HG03196 (cell line): ENCODE data around the gene POGZ.

ENCODE experiments used
- ATAC-seq: cut with Tn5 transposase; IDR thresholded peaks from one replicate; pipeline ENCODE4 v1.9.1; 2021; ENCODE audit not compliant: unreplicated experiment

POGZ gene, protein sequence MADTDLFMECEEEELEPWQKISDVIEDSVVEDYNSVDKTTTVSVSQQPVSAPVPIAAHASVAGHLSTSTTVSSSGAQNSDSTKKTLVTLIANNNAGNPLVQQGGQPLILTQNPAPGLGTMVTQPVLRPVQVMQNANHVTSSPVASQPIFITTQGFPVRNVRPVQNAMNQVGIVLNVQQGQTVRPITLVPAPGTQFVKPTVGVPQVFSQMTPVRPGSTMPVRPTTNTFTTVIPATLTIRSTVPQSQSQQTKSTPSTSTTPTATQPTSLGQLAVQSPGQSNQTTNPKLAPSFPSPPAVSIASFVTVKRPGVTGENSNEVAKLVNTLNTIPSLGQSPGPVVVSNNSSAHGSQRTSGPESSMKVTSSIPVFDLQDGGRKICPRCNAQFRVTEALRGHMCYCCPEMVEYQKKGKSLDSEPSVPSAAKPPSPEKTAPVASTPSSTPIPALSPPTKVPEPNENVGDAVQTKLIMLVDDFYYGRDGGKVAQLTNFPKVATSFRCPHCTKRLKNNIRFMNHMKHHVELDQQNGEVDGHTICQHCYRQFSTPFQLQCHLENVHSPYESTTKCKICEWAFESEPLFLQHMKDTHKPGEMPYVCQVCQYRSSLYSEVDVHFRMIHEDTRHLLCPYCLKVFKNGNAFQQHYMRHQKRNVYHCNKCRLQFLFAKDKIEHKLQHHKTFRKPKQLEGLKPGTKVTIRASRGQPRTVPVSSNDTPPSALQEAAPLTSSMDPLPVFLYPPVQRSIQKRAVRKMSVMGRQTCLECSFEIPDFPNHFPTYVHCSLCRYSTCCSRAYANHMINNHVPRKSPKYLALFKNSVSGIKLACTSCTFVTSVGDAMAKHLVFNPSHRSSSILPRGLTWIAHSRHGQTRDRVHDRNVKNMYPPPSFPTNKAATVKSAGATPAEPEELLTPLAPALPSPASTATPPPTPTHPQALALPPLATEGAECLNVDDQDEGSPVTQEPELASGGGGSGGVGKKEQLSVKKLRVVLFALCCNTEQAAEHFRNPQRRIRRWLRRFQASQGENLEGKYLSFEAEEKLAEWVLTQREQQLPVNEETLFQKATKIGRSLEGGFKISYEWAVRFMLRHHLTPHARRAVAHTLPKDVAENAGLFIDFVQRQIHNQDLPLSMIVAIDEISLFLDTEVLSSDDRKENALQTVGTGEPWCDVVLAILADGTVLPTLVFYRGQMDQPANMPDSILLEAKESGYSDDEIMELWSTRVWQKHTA (N-terminal part only)

DNA sequence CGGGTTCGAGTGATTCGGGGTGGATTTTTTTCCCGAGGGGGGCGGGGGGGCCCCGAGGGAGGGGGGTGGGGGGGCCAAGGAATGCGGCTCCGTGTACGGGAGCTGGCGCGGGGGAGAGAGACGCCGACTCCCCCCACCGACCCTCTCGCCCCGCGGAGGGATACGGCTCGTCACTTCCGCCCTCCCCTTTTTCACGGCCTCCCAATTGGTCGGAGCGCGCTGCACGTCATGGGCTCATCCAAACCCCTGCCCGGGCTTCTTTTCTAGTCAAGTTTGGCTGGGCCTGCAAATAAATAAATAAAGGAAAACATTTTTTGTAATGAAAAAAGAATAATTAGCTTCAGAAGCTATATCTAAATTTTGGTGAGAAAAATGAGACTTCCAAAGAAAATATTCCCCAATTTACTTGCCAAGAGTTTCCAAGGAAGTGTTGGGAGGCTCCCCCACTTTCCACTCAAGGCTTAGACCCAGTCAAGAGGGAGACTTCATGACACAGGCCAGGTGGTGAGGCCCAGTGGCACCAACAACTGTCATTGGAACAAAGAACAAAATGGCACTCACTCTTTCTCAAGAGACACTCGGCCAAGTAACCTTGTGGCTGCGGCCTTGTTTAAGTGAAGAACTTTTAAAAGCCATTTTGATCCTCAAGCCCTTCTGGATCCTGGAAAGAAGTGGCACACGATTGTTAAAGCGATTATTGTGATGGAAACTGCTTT is at the start of gene POGZ:
TSS of gene POGZ (minus strand) at position 164 of the 716 bp plus-strand sequence. CDS start 17,290 bp downstream, outside the sequence.
- no peak for ATAC-seq

DNA sequence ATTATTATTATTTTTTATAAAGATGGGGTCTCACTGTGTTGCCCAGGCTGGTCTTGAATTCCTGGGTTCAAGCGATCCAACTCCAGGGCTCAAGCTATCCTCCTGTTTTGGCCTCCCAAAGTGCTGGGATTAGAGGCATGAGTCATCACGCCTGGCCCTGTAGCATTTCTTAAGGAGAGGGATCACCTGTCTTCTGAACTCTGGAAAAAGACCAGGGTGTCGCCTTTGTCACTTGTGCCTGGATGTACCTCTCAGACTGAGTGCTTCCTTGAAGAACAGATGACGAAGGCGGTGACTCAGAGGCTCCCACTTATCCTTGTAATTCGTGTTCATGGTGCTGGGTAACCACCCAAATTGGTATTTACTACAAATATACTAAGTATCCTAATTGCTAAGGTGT is 49.5 kb upstream of the POGZ start:
- no peak for ATAC-seq

DNA sequence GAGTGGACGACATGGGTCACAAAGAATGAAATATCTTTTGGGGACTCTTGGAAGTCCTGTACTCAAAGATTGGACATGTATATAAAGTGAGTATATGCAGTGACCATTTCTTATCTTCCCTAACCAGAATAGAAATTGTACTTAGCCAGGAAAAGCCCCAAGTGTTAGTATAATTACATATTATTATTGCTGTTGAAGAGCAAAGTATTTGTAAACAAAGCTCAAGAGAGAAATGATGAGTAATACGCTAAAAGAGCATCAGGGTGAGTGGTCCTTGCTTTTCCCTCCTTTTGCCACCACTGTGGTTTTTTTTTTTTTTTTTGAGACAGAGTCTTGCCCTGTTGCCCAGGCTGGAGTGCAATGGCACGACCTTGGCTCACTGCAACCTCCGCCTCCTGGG is 45.5 kb upstream of the POGZ start:
- no peak for ATAC-seq

DNA sequence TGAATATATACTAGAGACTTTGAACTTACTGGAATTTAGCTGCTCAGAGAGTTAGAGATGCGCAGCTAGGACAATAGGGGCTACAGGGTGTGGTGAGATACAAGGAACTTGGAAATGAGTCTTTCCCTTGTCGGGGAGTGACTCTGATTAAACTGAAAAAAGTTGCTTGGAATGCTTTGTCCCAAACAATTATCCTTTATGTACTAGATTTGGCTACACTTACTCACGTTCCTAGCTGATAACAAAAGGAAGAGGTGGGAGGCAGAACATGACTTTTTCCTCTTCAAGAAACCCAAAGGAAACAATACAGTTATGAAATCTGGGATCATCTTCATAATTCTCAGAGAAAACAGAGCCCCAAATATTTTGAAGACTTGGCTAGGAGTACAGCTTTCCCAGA is 45.0 kb upstream of the POGZ start:
- ATAC-seq = no peak

DNA sequence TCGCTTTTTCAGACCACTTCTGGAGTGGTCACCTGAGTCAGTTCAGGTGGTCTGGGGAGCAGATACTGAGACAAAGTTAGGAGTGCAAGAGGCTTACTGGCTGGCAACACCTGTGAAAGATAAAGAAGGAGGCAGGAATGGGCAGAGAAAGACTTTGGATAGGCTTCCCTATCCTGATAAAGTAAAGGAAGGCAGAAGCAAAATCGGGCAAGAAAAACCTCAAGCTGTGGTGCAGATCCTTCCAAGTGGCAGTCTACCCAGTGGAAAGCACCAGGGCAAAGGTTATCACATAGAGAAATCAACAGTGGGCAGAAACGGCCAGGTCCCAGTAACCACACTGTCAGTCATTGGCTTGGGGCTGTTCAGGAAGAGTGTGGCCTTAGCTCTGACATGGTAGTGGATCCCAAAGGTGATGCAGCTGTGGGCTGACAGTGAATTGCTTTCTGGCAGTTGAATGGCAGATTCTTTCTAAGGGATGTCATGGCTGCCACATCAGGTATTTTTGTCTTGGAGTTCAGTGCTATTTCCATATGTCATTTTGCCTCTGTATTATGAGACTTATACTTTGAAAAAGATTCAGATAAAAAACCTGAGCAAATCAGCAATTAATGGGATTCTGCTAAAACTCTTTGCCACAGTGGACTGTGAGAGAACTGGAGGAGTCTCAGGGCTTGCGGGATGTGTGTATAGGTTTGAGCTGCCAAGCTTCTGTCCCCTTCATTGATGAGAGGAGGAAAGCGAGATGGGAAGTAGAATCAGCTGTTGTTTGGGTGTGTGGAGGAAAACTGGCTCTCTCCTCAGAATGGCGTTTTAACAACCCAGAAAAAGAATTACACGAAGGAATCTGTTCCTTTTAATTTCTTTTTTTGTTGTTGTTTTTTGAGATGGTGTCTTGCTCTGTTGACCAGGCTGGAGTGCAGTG is 43.8 kb upstream of the POGZ start:
- no peak for ATAC-seq

DNA sequence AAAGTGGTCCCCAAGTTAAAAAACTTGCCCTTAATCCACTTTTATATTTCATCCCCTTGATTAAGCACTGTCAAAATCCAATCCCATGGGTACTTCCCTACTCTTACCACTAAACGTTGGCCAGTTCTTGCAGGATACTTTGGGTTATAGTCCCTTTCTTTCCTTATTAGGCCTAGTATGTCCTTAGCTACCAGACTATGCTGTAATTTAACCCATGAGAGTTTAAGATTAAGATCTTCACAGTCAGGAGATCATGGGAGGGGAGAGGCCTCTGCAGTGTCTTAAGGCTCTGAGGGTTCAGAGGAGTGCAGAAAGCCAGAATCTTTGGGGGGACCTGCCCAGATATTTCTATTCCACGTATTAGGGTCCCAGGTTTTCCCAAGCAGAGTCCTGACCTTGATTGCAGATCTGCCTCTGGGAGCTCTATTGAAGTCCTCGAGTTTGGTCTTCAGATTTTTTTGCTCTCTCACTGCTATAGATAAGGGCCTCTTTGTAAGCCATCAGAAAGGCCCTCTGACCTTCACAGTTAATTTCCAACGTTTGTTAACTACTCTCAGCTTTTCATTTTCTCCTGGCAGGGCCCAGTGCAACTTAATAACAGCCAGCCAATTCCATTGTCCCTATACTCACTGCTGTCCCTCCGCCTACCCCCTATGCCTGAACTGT is 42.9 kb upstream of the POGZ start:
- no peak for ATAC-seq

DNA sequence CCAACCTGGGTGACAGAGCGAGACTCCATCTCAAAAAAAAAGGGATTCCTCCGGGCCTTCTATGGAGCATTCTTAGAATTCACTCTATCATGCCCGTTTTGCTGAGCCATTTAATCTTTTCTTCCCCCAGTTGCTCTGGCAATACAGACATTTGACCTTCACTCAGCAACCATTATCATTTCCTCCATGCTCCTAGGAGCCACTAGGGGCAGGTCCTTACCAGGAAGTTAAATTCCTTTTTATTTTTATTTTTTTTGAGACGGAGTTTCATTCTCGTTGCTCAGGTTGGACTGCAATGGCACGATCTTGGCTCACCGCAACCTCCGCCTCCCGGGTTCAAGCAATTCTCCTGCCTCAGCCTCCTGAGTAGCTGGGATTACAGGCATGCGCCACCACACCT is 42.2 kb upstream of the POGZ start:
- no peak for ATAC-seq

DNA sequence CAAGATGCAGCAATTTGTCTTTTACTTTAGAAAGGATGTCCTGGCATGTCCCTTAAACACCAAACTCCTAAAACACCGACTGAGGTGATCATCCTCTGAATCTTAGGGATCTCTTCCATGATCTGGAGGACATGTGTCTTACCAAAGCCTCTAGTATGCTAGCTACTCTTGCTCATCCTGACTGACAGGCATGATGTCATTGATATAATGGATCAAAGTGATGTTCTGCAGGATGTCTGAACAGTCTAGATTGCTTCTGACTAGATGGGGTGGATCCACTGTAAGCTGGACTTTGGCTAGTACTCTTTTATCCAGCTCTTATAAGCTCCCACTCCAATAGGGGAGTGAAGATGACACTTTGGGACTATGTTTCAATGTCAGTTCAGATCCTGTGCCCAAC is 40.6 kb upstream of the POGZ start:
- no peak for ATAC-seq

DNA sequence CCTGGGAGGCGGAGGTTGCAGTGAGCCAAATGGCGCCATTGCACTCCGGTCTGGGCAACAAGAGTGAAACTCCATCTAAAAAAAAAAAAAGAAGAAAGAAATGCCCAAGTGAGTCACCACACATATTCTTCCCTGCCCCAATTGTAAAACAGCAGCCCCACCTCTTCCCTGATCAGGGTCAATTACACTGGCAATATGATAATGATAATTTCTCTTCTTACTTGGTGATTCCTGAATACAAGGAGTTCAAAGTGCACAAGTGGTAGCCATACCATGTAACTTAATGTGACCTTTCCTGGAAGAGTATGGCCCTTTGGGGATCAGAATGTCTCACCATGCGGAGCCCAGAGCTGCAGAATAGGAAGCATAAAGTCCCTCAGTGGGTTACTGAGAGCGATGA is 40.1 kb upstream of the POGZ start:
- no peak for ATAC-seq

DNA sequence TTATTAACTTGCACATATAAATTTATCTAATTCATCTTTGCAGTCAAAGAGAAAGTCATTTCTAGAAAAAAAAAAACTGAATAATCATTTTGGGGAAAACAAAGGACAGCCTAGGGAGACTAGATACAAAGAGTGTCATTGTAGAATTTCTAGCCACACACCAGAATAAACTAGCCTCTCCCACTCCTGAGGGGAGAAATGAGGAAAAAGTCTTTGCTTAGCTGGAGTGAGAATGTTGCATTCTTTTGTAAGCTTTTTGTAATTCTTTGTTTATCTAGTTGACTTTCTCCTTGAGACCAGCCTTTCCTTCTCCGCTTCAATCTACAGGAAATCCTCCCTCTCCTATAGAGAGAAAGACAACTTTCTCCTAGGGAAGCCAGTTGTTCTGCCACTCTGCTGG is 36.0 kb upstream of the POGZ start:
- no peak for ATAC-seq

DNA sequence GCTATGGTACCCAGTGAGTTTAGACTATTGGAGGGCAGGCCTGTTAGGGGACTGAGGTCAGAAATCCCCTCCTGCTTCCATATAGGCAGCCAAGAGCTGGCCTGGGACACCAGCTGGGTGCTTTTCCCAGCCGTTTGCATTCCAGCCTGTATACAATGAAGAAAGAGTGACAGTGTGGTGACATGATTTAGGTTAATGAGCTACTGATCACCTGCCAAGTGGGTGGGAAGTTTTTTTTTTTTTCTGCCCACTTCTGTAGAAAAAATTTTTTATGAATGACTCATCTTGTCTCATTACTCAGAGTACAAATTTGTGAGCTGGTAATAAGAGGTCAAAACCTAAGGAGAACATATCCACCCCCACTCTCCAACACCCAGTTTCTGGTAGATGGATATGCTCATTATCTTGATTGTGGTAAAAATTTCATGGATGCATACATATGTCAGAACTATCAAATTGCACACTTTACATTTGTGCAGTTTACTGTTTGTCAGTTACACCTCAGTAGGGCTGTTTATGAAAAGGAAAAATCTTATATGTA is 35.5 kb upstream of the POGZ start:
- ATAC-seq = peak; percentile 69

DNA sequence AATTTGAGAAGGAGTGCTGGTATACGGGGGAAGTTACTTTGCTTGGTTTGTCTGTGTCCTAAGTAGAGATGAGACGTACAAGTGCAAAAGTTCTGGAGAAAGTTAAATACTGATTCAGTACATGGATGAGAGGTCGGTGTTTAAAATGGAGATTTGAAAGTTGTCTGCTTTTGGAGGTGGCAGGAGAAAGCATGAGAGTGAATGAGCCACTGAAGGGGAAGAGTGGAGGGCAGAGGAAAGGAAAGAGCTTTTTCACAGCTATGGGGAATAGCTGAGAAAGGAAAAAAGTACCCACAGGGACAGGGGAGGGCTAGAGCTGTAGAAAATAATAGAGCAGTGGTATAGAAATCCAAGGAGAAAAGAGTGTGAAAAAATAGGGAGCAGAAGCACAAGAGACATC is 33.7 kb upstream of the POGZ start:
- no peak for ATAC-seq

DNA sequence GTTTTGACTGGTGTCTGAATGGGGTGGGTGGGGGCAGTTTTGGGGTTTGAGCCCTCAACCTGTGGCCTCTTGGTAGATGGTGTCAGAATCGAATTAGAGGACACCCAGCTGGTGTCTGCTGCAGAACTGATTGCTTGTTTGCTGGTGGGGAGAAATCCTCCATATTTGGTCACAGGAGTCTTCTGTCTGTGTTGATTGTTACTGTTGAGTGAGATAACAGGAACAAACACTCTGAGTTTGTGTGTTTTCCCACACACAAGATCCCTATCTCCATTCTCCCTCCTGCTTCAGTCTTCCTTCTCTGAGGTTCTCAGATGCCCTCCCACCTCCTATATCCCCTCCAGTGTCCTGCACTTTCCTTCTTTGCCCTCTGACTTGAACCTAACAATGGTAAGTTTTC is 32.8 kb upstream of the POGZ start:
- ATAC-seq = no peak

DNA sequence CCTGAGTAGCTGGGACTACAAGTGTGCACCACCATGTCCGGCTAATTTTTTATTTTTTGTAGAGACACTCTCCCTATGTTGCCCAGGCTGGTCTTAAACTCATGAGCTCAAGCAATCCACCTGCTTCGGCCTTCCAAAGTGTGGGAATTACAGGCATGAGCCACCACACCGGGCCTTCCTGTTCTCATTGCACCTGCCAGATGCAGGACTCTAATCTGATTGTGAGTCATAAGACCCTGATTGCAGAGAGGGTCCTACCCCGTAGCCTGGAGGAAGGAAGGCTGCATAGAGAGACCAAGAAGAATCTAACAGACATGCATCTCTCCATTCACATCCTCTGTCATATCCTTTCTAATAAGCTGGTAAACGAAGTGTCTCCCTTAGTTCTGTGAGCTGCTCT is 32.3 kb upstream of the POGZ start:
- ATAC-seq = no peak

DNA sequence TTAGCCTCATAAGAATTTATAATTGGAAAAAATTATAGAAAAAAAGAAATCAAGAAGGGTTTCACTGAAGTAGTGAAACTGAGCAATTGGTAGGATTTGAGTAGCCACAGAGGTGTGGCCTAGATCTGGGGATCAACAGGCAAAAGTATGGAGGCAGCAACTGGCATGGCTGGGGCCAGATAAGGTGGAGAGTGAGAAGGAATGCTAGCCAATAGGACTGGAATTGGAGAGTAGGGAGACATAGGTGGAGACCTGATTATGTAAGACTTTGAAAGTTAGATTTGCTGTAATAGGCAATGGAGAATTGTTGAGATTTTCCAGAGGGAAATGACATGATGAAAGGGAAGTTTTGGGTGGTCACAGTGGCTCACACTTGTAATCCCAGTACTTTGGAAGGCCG is 27.3 kb upstream of the POGZ start:
- ATAC-seq = no peak

DNA sequence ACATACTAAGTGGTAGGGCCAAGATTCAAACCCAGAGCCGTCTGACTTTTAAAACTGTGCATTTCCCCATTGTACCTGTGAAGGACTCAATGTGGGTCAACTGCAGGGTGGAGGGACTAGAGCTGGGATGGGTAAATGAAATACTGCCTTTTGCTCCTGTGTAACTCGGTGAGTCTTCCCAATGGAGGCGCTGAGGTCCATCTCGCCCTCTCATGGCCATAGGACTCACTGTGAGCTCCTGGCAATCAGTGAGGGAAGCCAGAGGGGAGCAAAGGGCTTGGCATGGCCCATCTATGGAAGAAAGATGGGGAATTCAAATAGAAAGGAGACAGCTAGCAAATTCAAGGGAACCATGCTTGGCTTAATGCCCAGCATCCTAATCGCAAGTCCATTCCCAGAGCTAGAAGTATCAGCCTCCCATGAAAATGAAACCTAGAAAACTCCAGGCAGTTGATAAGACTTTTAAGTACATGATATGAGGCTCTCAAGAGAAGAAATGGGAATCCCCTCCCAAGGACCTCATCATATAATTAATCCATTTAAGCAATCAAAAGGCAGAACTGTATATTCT is 26.5 kb upstream of the POGZ start:
- ATAC-seq = no peak

DNA sequence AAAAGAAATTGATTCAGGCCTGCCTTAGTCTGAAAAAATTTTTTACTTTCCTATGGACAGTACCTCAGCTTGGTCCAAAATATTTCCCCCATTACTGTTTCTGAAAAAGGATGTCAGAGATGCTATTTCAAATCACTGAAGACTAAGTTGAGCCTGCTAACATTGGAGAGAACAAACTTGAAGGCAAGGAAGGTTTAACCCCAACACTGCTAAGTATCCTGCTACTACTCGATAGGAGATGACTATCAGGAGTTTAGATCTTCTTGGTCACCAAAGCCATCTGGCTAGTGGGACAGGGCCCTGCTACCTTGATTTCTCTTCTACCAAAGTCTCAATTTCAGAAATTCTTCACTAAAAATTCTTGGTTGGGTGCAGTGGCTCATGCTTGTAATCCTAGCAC is 22.7 kb upstream of the POGZ start:
- no peak for ATAC-seq

DNA sequence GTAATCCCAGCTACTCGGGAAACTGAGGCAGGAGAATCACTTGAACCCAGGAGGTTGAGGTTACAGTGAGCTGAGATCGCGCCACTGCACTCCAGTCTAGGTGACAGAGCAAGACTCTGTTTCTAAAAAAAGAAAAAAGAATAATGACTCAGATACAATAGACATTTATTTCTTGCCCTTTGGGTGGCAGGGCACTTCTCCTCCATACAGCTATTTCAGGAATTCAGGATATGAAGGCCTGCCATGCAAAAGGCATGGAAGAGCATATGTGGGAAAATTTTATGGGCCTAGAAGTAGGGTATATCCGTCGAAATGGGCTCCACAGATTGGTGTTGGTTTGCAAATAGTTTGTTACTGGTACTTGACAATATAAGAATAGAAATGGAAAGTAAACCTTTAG is 20.2 kb upstream of the POGZ start:
- ATAC-seq = no peak

DNA sequence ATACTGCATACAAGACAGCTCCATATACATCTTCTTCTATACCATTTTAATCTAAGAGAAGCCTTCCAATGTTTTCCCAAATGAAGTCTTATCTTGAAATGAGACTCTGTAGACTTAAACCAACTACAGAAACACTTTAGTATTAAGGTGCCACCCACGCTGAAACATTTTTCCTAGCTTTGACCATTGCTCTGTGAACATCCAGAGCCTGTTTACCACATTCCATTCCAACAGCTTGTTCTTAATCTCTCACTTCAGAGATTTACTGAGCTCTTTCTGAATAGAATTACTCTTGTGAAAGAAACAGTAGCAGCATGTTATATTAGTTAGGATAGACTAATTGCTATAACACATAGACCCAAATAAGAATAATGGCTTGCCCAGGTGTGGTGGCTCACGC is 19.6 kb upstream of the POGZ start:
- no peak for ATAC-seq
